ENCODE results near the gene TBC1D20.

DNA sequence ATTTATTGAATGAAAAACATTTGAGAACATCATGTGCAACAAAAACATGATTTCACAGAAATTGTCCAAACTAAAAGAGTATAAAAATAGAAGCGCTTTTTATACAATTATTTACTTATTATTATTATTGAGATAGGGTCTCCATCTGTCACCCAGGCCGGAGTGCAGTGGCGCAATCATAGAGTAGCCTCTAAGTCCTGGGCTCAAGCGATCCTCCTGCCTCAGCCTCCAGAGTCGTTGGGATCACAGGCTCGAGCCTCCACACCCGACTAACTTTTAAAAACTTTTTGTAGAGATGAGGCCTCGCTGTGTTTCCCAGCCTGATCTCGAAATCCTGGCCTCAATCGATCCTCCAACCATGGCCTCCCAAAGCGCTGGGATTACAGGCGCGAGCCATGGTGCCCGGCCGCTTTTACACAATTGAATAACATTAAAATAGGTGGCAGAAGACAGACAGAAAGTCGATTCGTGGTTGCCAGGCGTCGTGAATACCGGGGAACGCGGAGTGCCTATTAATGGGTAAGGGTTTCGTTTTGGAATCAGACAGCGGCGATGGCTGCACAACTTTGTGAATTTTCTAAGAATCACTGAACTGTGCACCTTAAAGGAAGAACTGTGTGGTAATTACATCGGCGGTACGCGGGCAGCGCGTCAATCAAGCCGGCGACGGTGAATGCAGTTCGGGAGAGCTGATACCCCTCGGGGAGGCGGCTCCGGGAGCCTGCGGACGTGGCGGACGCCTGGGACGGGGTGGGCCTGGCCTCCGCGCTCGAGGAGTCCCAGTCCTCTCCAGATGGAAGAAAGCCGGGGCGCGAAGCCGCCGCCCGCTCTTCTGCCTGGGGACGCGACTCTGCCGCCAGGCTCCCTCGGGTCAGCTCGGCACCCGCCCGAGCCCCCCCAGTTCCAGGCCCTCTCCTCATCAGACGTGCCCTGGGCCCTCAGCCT is 807 bp downstream of the TBC1D20 start:
- TF ChIP-seq POLR2AphosphoS5 (IDR thresholded peaks at IDR 0.05; ENCODE audit: low read depth, low read length) = no peak
- TF ChIP-seq POLR2A (IDR thresholded peaks at IDR 0.05; ENCODE audit: borderline replicate concordance, extremely low read depth, insufficient read depth, insufficient read length) = no peak
- no peak for TF ChIP-seq CEBPB (IDR thresholded peaks at IDR 0.05; ENCODE audit: low read depth)
- TF ChIP-seq, protein P1, sequence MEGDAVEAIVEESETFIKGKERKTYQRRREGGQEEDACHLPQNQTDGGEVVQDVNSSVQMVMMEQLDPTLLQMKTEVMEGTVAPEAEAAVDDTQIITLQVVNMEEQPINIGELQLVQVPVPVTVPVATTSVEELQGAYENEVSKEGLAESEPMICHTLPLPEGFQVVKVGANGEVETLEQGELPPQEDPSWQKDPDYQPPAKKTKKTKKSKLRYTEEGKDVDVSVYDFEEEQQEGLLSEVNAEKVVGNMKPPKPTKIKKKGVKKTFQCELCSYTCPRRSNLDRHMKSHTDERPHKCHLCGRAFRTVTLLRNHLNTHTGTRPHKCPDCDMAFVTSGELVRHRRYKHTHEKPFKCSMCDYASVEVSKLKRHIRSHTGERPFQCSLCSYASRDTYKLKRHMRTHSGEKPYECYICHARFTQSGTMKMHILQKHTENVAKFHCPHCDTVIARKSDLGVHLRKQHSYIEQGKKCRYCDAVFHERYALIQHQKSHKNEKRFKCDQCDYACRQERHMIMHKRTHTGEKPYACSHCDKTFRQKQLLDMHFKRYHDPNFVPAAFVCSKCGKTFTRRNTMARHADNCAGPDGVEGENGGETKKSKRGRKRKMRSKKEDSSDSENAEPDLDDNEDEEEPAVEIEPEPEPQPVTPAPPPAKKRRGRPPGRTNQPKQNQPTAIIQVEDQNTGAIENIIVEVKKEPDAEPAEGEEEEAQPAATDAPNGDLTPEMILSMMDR (IDR thresholded peaks at IDR 0.05 in 2 of 3, conservative IDR thresholded peaks at IDR 0.05 in 1 of 3; ENCODE audit: borderline replicate concordance in 1 of 3, insufficient read depth in 1 of 3, low read depth in 2 of 3, low read length in 2 of 3) = no peak
- TF ChIP-seq JUND (IDR thresholded peaks at IDR 0.05) = no peak
- TF ChIP-seq RAD21 (IDR thresholded peaks at IDR 0.05; ENCODE audit: low read depth) = no peak
- no peak for TF ChIP-seq EZH2 (IDR thresholded peaks at IDR 0.05)
- TF ChIP-seq, protein P2, sequence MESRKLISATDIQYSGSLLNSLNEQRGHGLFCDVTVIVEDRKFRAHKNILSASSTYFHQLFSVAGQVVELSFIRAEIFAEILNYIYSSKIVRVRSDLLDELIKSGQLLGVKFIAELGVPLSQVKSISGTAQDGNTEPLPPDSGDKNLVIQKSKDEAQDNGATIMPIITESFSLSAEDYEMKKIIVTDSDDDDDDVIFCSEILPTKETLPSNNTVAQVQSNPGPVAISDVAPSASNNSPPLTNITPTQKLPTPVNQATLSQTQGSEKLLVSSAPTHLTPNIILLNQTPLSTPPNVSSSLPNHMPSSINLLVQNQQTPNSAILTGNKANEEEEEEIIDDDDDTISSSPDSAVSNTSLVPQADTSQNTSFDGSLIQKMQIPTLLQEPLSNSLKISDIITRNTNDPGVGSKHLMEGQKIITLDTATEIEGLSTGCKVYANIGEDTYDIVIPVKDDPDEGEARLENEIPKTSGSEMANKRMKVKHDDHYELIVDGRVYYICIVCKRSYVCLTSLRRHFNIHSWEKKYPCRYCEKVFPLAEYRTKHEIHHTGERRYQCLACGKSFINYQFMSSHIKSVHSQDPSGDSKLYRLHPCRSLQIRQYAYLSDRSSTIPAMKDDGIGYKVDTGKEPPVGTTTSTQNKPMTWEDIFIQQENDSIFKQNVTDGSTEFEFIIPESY (IDR thresholded peaks at IDR 0.05; ENCODE audit: extremely low read depth, insufficient replicate concordance, low read length) = no peak
- TF ChIP-seq EZH2phosphoT487 (IDR thresholded peaks at IDR 0.05; ENCODE audit: borderline replicate concordance) = no peak
- no peak for TF ChIP-seq ZFX (IDR thresholded peaks at IDR 0.05)
- TF ChIP-seq EGR1 (IDR thresholded peaks at IDR 0.05; ENCODE audit: low read depth) = no peak
